Keratinocyte (primary cell): ENCODE results near the gene CMIP. TPM values are rescaled to one million over a fixed set of nuclear protein-coding genes. Genes with fewer than 3 reads are reported as not detected.

ENCODE experiments used
- DNase-seq: peaks from one replicate; pipeline ENCODE4 v3.0.0-alpha.2; 2011; ENCODE audit warnings: low read depth, missing footprints, low spot score
- FAIRE-seq: peaks from 2 replicates; lab custom pipeline; 2011; peaks lifted over from hg19 to GRCh38; lab: Jason Lieb, UNC
- H2AFZ ChIP-seq: 2 replicates; pipeline ENCODE4 v1.6.0; 2012; ENCODE audit warnings: low read length, control low read depth, inconsistent platforms; ENCODE audit not compliant: control insufficient read depth
- H3K27ac ChIP-seq: 2 replicates; pipeline ENCODE4 v1.5.1; 2011; ENCODE audit warnings: low read length; ENCODE audit not compliant: control insufficient read depth, insufficient read depth
- H3K27me3 ChIP-seq: 3 replicates; pipeline ENCODE4 v1.6.0; 2011; ENCODE audit warnings: low read length; ENCODE audit not compliant: control insufficient read depth, insufficient read depth; ENCODE audit errors: extremely low read depth
- H3K36me3 ChIP-seq, 2 experiments: 2 replicates in 1 of 2; 3 replicates in 1 of 2; pipeline ENCODE4 v1.5.1; 2011; ENCODE audit warnings: low read length in 2 of 2, mild to moderate bottlenecking in 1 of 2; ENCODE audit not compliant: control insufficient read depth in 2 of 2, insufficient read depth in 2 of 2; ENCODE audit errors: extremely low read depth in 1 of 2
- H3K4me1 ChIP-seq: 3 replicates; pipeline ENCODE4 v1.5.1; 2011; ENCODE audit warnings: low read length; ENCODE audit not compliant: control insufficient read depth, insufficient read depth; ENCODE audit errors: extremely low read depth
- H3K4me2 ChIP-seq: 3 replicates; pipeline ENCODE4 v1.6.0; 2011; ENCODE audit warnings: low read depth, low read length; ENCODE audit not compliant: control insufficient read depth, insufficient read depth; ENCODE audit errors: extremely low read depth
- H3K4me3 ChIP-seq, 3 experiments: fragments of 200-600 bp in 1 of 3; sonication (generic) in 1 of 3; 2 replicates in 2 of 3; 3 replicates in 1 of 3; pipeline ENCODE4 v1.5.1; 2011 to 2016; ENCODE audit warnings: low read length in 3 of 3, mild to moderate bottlenecking in 3 of 3, control low read depth in 2 of 3, inconsistent platforms in 1 of 3, low read depth in 1 of 3, mixed read lengths in 1 of 3, mixed run types in 1 of 3, moderate library complexity in 1 of 3; ENCODE audit not compliant: control insufficient read depth in 2 of 3, insufficient read depth in 2 of 3; ENCODE audit errors: extremely low read depth in 1 of 3
- H3K79me2 ChIP-seq: 2 replicates; pipeline ENCODE4 v1.6.0; 2012; ENCODE audit warnings: low read length; ENCODE audit not compliant: control insufficient read depth, insufficient read depth
- H3K9ac ChIP-seq: 3 replicates; pipeline ENCODE4 v1.6.0; 2011; ENCODE audit warnings: low read length; ENCODE audit not compliant: control insufficient read depth, insufficient read depth; ENCODE audit errors: extremely low read depth
- H3K9me1 ChIP-seq: 3 replicates; pipeline ENCODE4 v1.6.0; 2011; ENCODE audit warnings: low read length; ENCODE audit not compliant: control insufficient read depth, insufficient read depth; ENCODE audit errors: extremely low read depth
- H3K9me3 ChIP-seq: 2 replicates; pipeline ENCODE4 v1.5.1; 2012; ENCODE audit warnings: low read depth, low read length; ENCODE audit not compliant: control insufficient read depth
- H4K20me1 ChIP-seq: 3 replicates; pipeline ENCODE4 v1.6.0; 2011; ENCODE audit warnings: low read length; ENCODE audit not compliant: control insufficient read depth, insufficient read depth; ENCODE audit errors: extremely low read depth
- CTCF ChIP-seq, 3 experiments: IDR thresholded peaks in 1 of 3; conservative IDR thresholded peaks in 1 of 3; optimal IDR thresholded peaks in 1 of 3; 2 replicates in 2 of 3; 3 replicates in 1 of 3; pipeline versions ENCODE3 to v1.5.1; 2011; ENCODE audit warnings: low read length in 3 of 3, mild to moderate bottlenecking in 3 of 3, moderate library complexity in 2 of 3, control low read depth in 1 of 3, inconsistent platforms in 1 of 3; ENCODE audit not compliant: insufficient read depth in 2 of 3; ENCODE audit errors: extremely low read depth in 1 of 3
- EZH2 ChIP-seq: IDR thresholded peaks from one replicate; pipeline ENCODE4 v1.6.1; 2012; ENCODE audit warnings: inconsistent platforms, mild to moderate bottlenecking, low read length, moderate library complexity
- dilution Hi-C: fragments of 300-500 bp; cut with MboI; formaldehyde crosslinking; loops from one replicate; pipeline ENCODE4 v1.7.0; 2020; ENCODE audit warnings: low sequenced_read_pairs; ENCODE audit not compliant: extremely low pct_ligation_motif_present
- polyA plus RNA-seq, 5 experiments: library from polyadenylated mRNA; depleted of rRNA in 3 of 5; stranded (reverse) in 3 of 5; stranded (forward) in 1 of 5; unstranded in 1 of 5; fragments of >200 nt; gene quantifications; 1 replicate in 1 of 5; 2 replicates in 3 of 5; 3 replicates in 1 of 5; pipeline versions ENCODE4 v1.2.1 to v1.2.3, GENCODE V29; 2011 to 2012; ENCODE audit warnings: missing spikeins in 2 of 5, low read depth in 1 of 5, low replicate concordance in 1 of 5

Gene CMIP
- polyA plus RNA-seq, 1 donor (not counting 4 experiments of a cell fraction or from before 2014, with no cell fraction given): 5.0 TPM

GRCh38 chr16:81446907-81447268, 2.3 kb downstream of the CMIP start:
- H3K4me2 ChIP-seq: peak overlapping the region; percentile 100
- H3K4me3 ChIP-seq: peak overlapping the region; percentile 86 to 100 (median 99)
- DNase-seq: no peak
- H3K9ac ChIP-seq: peak overlapping the region; percentile 99
- peaks cover 30% of the 10 kb centered on the region for H4K20me1 ChIP-seq
- H3K4me1 ChIP-seq: peaks cover 38% of the 10 kb centered on the region
- H2AFZ ChIP-seq: no peak overlapping the region
- H3K79me2 ChIP-seq: peaks cover 67% of the 10 kb centered on the region
- dilution Hi-C loops: no loop called here
- H3K9me1 ChIP-seq: peaks cover 2% of the 10 kb centered on the region
- no peak for TF ChIP-seq CTCF (optimal IDR thresholded peaks at IDR 0.05 in 1 of 3, IDR thresholded peaks at IDR 0.05 in 1 of 3, conservative IDR thresholded peaks at IDR 0.05 in 1 of 3; ENCODE audit: extremely low read depth in 1 of 3, insufficient read depth in 2 of 3, low read length in 3 of 3)
- TF ChIP-seq EZH2: no peak
- no peaks in the 10 kb centered on the region for H3K27me3 ChIP-seq
- H3K27ac ChIP-seq: peak overlapping the region; percentile 96
- H3K9me3 ChIP-seq: no peaks in the 10 kb centered on the region
- FAIRE-seq: no peak
- H3K36me3 ChIP-seq: peaks cover 0 to 12% of the 10 kb centered on the region in 2 experiments

- peak overlapping the region; percentile 99 for H3K9ac ChIP-seq
- FAIRE-seq (no peak), DNase-seq (no peak)
- H3K27ac ChIP-seq: peak overlapping the region; percentile 96
- dilution Hi-C loops: no loop called here
- peaks cover 0 to 12% of the 10 kb centered on the region in 2 experiments for H3K36me3 ChIP-seq
- peak overlapping the region; percentile 86 to 100 (median 99) for H3K4me3 ChIP-seq
- H3K4me2 ChIP-seq: peak overlapping the region; percentile 100
- peaks cover 74% of the 10 kb centered on the region for H3K79me2 ChIP-seq
- H3K27me3 ChIP-seq: no peaks in the 10 kb centered on the region
- H3K4me1 ChIP-seq: peaks cover 38% of the 10 kb centered on the region
- TF ChIP-seq CTCF (optimal IDR thresholded peaks at IDR 0.05 in 1 of 3, IDR thresholded peaks at IDR 0.05 in 1 of 3, conservative IDR thresholded peaks at IDR 0.05 in 1 of 3; ENCODE audit: extremely low read depth in 1 of 3, insufficient read depth in 2 of 3, low read length in 3 of 3) (no peak), EZH2 (no peak)
- H3K9me3 ChIP-seq: no peaks in the 10 kb centered on the region
- H2AFZ ChIP-seq: no peak overlapping the region
- peaks cover 35% of the 10 kb centered on the region for H4K20me1 ChIP-seq
- peaks cover 2% of the 10 kb centered on the region for H3K9me1 ChIP-seq
Measured at GRCh38 chr16:81447383-81448101, 2.9 kb downstream of the CMIP start.
